IPS-15b (cell line): ENCODE results near the gene SPATA7.

Experiments
- H3K27me3 ChIP-seq: one replicate; pipeline ENCODE4 v1.6.1; 2013; ENCODE audit warnings: low read length; ENCODE audit not compliant: control insufficient read depth, insufficient read depth
- H3K36me3 ChIP-seq: one replicate; pipeline ENCODE4 v1.6.1; 2013; ENCODE audit warnings: low read length; ENCODE audit not compliant: control insufficient read depth, insufficient read depth
- H3K4me1 ChIP-seq: one replicate; pipeline ENCODE4 v1.6.1; 2013; ENCODE audit warnings: mild to moderate bottlenecking, low read length; ENCODE audit not compliant: control insufficient read depth, insufficient read depth
- H3K4me3 ChIP-seq: one replicate; pipeline ENCODE4 v1.5.1; 2013; ENCODE audit warnings: low read depth, low read length
- H3K9ac ChIP-seq: one replicate; pipeline ENCODE4 v1.6.1; 2013; ENCODE audit warnings: low read depth, mild to moderate bottlenecking, low read length
- H3K9me3 ChIP-seq: one replicate; pipeline ENCODE4 v1.6.1; 2013; ENCODE audit warnings: mild to moderate bottlenecking, low read length; ENCODE audit not compliant: control insufficient read depth, insufficient read depth

SPATA7 gene

GRCh38 chr14:88385212-88386101, at the start of gene SPATA7:
TSS of gene SPATA7 (plus strand) at chr14:88385657. CDS start at chr14:88385819, 162 bp downstream.
- Histone ChIP-seq H3K27me3 (peaks cover 4% of the 10 kb centered on the region), H3K9me3 (no peaks in the 10 kb centered on the region), H3K4me1 (peaks cover 2% of the 10 kb centered on the region), H3K9ac (peak within 1 kb of the TSS; percentile 80), H3K4me3 (peak within 1 kb of the TSS; percentile 95), H3K36me3 (no peaks in the 10 kb centered on the region)

- H3K9ac ChIP-seq = no peak overlapping the region
- H3K9me3 ChIP-seq = no peaks in the 10 kb centered on the region
- H3K27me3 ChIP-seq = no peaks in the 10 kb centered on the region
- H3K4me1 ChIP-seq = no peaks in the 10 kb centered on the region
- H3K4me3 ChIP-seq = no peak overlapping the region
- H3K36me3 ChIP-seq = no peaks in the 10 kb centered on the region
Observed at GRCh38 chr14:88340357-88340756, 45.1 kb upstream of the SPATA7 start.

GRCh38 chr14:88342980-88343379, 42.5 kb upstream of the SPATA7 start:
- Histone ChIP-seq H3K4me3 (no peak overlapping the region), H3K9me3 (no peaks in the 10 kb centered on the region)

GRCh38 chr14:88346048-88346639, 39.3 kb upstream of the SPATA7 start:
- Histone ChIP-seq H3K4me3 (no peak overlapping the region), H3K9ac (no peak overlapping the region), H3K9me3 (no peaks in the 10 kb centered on the region), H3K4me1 (no peaks in the 10 kb centered on the region), H3K36me3 (no peaks in the 10 kb centered on the region), H3K27me3 (no peaks in the 10 kb centered on the region)

More at GRCh38 chr14:88342980-88343379, 42.5 kb upstream of the SPATA7 start:
- H3K27me3 ChIP-seq = no peaks in the 10 kb centered on the region
- no peaks in the 10 kb centered on the region for H3K4me1 ChIP-seq
- H3K36me3 ChIP-seq = no peaks in the 10 kb centered on the region
- no peak overlapping the region for H3K9ac ChIP-seq

- Histone ChIP-seq H3K9me3 (no peaks in the 10 kb centered on the region), H3K4me1 (no peaks in the 10 kb centered on the region), H3K9ac (no peak overlapping the region), H3K27me3 (no peaks in the 10 kb centered on the region), H3K36me3 (no peaks in the 10 kb centered on the region), H3K4me3 (no peak overlapping the region)
Observed at GRCh38 chr14:88348546-88348945, 36.9 kb upstream of the SPATA7 start.

- no peaks in the 10 kb centered on the region for H3K27me3 ChIP-seq
- H3K4me3 ChIP-seq = no peak overlapping the region
- no peaks in the 10 kb centered on the region for H3K9me3 ChIP-seq
- H3K4me1 ChIP-seq = no peaks in the 10 kb centered on the region
- H3K36me3 ChIP-seq = no peaks in the 10 kb centered on the region
- no peak overlapping the region for H3K9ac ChIP-seq
Observed at GRCh38 chr14:88351966-88352691, 33.3 kb upstream of the SPATA7 start.

- H3K9me3 ChIP-seq = no peaks in the 10 kb centered on the region
- no peaks in the 10 kb centered on the region for H3K27me3 ChIP-seq
- H3K4me1 ChIP-seq = no peaks in the 10 kb centered on the region
- H3K36me3 ChIP-seq = no peaks in the 10 kb centered on the region
- no peak overlapping the region for H3K4me3 ChIP-seq
- no peak overlapping the region for H3K9ac ChIP-seq
Observed at GRCh38 chr14:88352698-88353097, 32.8 kb upstream of the SPATA7 start.

- no peaks in the 10 kb centered on the region for H3K4me1 ChIP-seq
- H3K36me3 ChIP-seq = no peaks in the 10 kb centered on the region
- no peaks in the 10 kb centered on the region for H3K27me3 ChIP-seq
- no peaks in the 10 kb centered on the region for H3K9me3 ChIP-seq
- no peak overlapping the region for H3K9ac ChIP-seq
- no peak overlapping the region for H3K4me3 ChIP-seq
Observed at GRCh38 chr14:88354358-88354757, 31.1 kb upstream of the SPATA7 start.

GRCh38 chr14:88359500-88359899, 26.0 kb upstream of the SPATA7 start:
- Histone ChIP-seq H3K9ac (no peak overlapping the region), H3K36me3 (no peaks in the 10 kb centered on the region), H3K4me3 (no peak overlapping the region)

GRCh38 chr14:88363644-88364043, 21.8 kb upstream of the SPATA7 start:
- Histone ChIP-seq H3K9ac (no peak overlapping the region), H3K27me3 (no peaks in the 10 kb centered on the region), H3K36me3 (no peaks in the 10 kb centered on the region), H3K4me1 (peaks cover 25% of the 10 kb centered on the region), H3K9me3 (no peaks in the 10 kb centered on the region), H3K4me3 (no peak overlapping the region)

More at GRCh38 chr14:88359500-88359899, 26.0 kb upstream of the SPATA7 start:
- H3K4me1 ChIP-seq = peaks cover 13% of the 10 kb centered on the region
- no peaks in the 10 kb centered on the region for H3K9me3 ChIP-seq
- H3K27me3 ChIP-seq = no peaks in the 10 kb centered on the region

- H3K9me3 ChIP-seq = no peaks in the 10 kb centered on the region
- peaks cover 25% of the 10 kb centered on the region for H3K4me1 ChIP-seq
- H3K4me3 ChIP-seq = peak overlapping the region; percentile 21
- H3K36me3 ChIP-seq = no peaks in the 10 kb centered on the region
- no peak overlapping the region for H3K9ac ChIP-seq
- H3K27me3 ChIP-seq = no peaks in the 10 kb centered on the region
Observed at GRCh38 chr14:88364710-88365413, 20.6 kb upstream of the SPATA7 start.
